Endothelial cell of umbilical vein (primary cell): ENCODE measurements around the gene GAS7. TPM values are rescaled to one million over a fixed set of nuclear protein-coding genes. Genes with fewer than 3 reads are reported as not detected.

Source experiments
- BruUV-seq: library from RNA; stranded (reverse); fragments of 400-500 nt; replicated peaks from 2 replicates; lab custom pipeline; 2021; lab: Mats Ljungman, UMichigan
- CTCF ChIA-PET: fragments of 300-600, 350-600 bp; sonication (Branson Sonifier 250); formaldehyde crosslinking; loops from one replicate; lab custom pipeline; 2021; ENCODE audit warnings: antibody characterized with exemption, inconsistent platforms; lab: Charles Lee
- POLR2A ChIA-PET: fragments of 300-600, 350-600 bp; sonication (Branson Sonifier 250); formaldehyde crosslinking; loops from one replicate; lab custom pipeline; 2021; ENCODE audit warnings: antibody characterized with exemption, inconsistent platforms; lab: Charles Lee
- DNase-seq: peaks from one replicate; pipeline ENCODE4 v3.0.0-alpha.2; 2011; ENCODE audit warnings: low read depth, low spot score
- FAIRE-seq: peaks from 2 replicates; lab custom pipeline; 2011; peaks lifted over from hg19 to GRCh38; lab: Jason Lieb, UNC
- H2AFZ ChIP-seq: 2 replicates; pipeline ENCODE4 v1.6.0; 2012; ENCODE audit warnings: low read depth, low read length, control low read depth, inconsistent platforms
- H3K27ac ChIP-seq: 2 replicates; pipeline ENCODE4 v1.5.1; 2011; ENCODE audit warnings: low read depth, mild to moderate bottlenecking, control low read depth, low read length, moderate library complexity; ENCODE audit not compliant: insufficient read depth
- H3K27me3 ChIP-seq, 2 experiments: 2 replicates each; pipeline versions ENCODE4 v1.6.0 to v1.6.1; 2011; ENCODE audit warnings: low read length in 2 of 2, mixed read lengths in 1 of 2; ENCODE audit not compliant: control insufficient read depth in 2 of 2, insufficient read depth in 2 of 2
- H3K36me3 ChIP-seq, 2 experiments: 2 replicates in 1 of 2; 3 replicates in 1 of 2; pipeline ENCODE4 v1.5.1; 2011; ENCODE audit warnings: low read length in 2 of 2, mild to moderate bottlenecking in 1 of 2, moderate library complexity in 1 of 2; ENCODE audit not compliant: control insufficient read depth in 2 of 2, insufficient read depth in 2 of 2; ENCODE audit errors: extremely low read depth in 1 of 2
- H3K4me1 ChIP-seq: 3 replicates; pipeline ENCODE4 v1.5.1; 2011; ENCODE audit warnings: mild to moderate bottlenecking, low read length; ENCODE audit not compliant: control insufficient read depth, insufficient read depth; ENCODE audit errors: extremely low read depth
- H3K4me2 ChIP-seq: 2 replicates; pipeline ENCODE4 v1.6.1; 2011; ENCODE audit warnings: low read length, control low read depth, mixed read lengths; ENCODE audit not compliant: insufficient read depth
- H3K4me3 ChIP-seq, 3 experiments: fragments of 200-600 bp in 1 of 3; sonication (generic), shearing (Covaris generic) in 1 of 3; replicated peaks in 1 of 3; 2 replicates each; pipeline ENCODE4 v1.5.1; 2011 to 2016; ENCODE audit warnings: control low read depth in 3 of 3, low read length in 3 of 3, mild to moderate bottlenecking in 2 of 3, inconsistent platforms in 1 of 3, low read depth in 1 of 3, moderate library complexity in 1 of 3; ENCODE audit not compliant: insufficient read depth in 1 of 3
- H3K79me2 ChIP-seq: 2 replicates; pipeline ENCODE4 v1.6.0; 2012; ENCODE audit warnings: low read length, inconsistent platforms; ENCODE audit not compliant: control insufficient read depth, insufficient read depth
- H3K9ac ChIP-seq: replicated peaks from 2 replicates; pipeline ENCODE3; 2011; ENCODE audit warnings: low read length, control low read depth; ENCODE audit not compliant: insufficient read depth; ENCODE audit errors: extremely low read depth
- H3K9me1 ChIP-seq: replicated peaks from 3 replicates; pipeline ENCODE4 v1.6.0; 2011; ENCODE audit warnings: mild to moderate bottlenecking, low read length; ENCODE audit not compliant: control insufficient read depth, insufficient read depth; ENCODE audit errors: extremely low read depth
- H3K9me3 ChIP-seq: replicated peaks from 2 replicates; pipeline ENCODE4 v1.5.1; 2012; ENCODE audit warnings: low read length, inconsistent platforms; ENCODE audit not compliant: control insufficient read depth, insufficient read depth
- H4K20me1 ChIP-seq: replicated peaks from 2 replicates; pipeline ENCODE3; 2011; ENCODE audit warnings: mild to moderate bottlenecking, low read length; ENCODE audit not compliant: control insufficient read depth, insufficient read depth; ENCODE audit errors: extremely low read depth
- CTCF ChIP-seq, 2 donors: IDR thresholded peaks; 1 replicate in 1 of 2; 2 replicates in 1 of 2; pipeline ENCODE4 v1.5.1; 2011; ENCODE audit warnings: low read length in 2 of 2, mild to moderate bottlenecking in 2 of 2, moderate library complexity in 2 of 2, control low read depth in 1 of 2, inconsistent platforms in 1 of 2, low read depth in 1 of 2; ENCODE audit not compliant: insufficient read depth in 1 of 2; ENCODE audit errors: extremely low read depth in 1 of 2
- EZH2 ChIP-seq: IDR thresholded peaks from 2 replicates; pipeline ENCODE4 v1.6.1; 2012; ENCODE audit warnings: borderline replicate concordance, low read depth, mild to moderate bottlenecking, moderate library complexity, low read length, inconsistent platforms; ENCODE audit not compliant: severe bottlenecking
- FOS ChIP-seq: IDR thresholded peaks from 2 replicates; pipeline ENCODE4 v1.6.1; 2011; ENCODE audit warnings: mild to moderate bottlenecking, low read length, moderate library complexity, borderline replicate concordance; ENCODE audit not compliant: insufficient read depth
- GATA2 ChIP-seq: IDR thresholded peaks from 2 replicates; pipeline ENCODE4 v1.7.0; 2011; ENCODE audit warnings: low read depth, mild to moderate bottlenecking, moderate library complexity, mixed read lengths, low read length; ENCODE audit not compliant: insufficient read length, insufficient read depth
- JUN ChIP-seq: IDR thresholded peaks from 2 replicates; pipeline ENCODE4 v1.6.1; 2011; ENCODE audit warnings: borderline replicate concordance, low read depth; ENCODE audit not compliant: insufficient read length, insufficient read depth
- MYC ChIP-seq: IDR thresholded peaks from one replicate; pipeline ENCODE4 v1.6.1; 2011; ENCODE audit warnings: mild to moderate bottlenecking, low read depth, low read length
- POLR2A ChIP-seq: IDR thresholded peaks from 2 replicates; pipeline ENCODE4 v1.6.1; 2012; ENCODE audit warnings: low read depth, mild to moderate bottlenecking, control low read depth, low read length
- POLR2AphosphoS5 ChIP-seq: IDR thresholded peaks from 2 replicates; pipeline ENCODE4 v1.6.1; 2012; ENCODE audit warnings: low read depth, mild to moderate bottlenecking, control low read depth, low read length, moderate library complexity; ENCODE audit not compliant: insufficient read depth
- dilution Hi-C: fragments of 300-500 bp; cut with MboI; formaldehyde crosslinking; loops from one replicate; pipeline ENCODE4 v1.15.0; 2019; ENCODE audit warnings: low sequenced_read_pairs; ENCODE audit not compliant: extremely low pct_ligation_motif_present
- intact Hi-C: fragments of 100-400 bp; cut with micrococcal nuclease; formaldehyde crosslinking; loops from one replicate; pipeline ENCODE4 v1.10.0; 2022
- polyA plus RNA-seq, 4 experiments: library from polyadenylated mRNA; depleted of rRNA in 3 of 4; stranded (reverse) in 3 of 4; unstranded in 1 of 4; fragments of >200 nt; gene quantifications; 2 replicates each; pipeline versions ENCODE4 v1.2.1 to v1.2.3, GENCODE V29; 2011 to 2012; ENCODE audit warnings: missing spikeins in 1 of 4
- total RNA-seq: library from RNA; stranded (reverse); gene quantifications from 2 replicates; pipeline ENCODE4 v1.2.3, GENCODE V29; 2021
- TF ChIP-seq, protein P1 (sequence below): IDR thresholded peaks from 2 replicates; pipeline ENCODE4 v1.6.1; 2011; ENCODE audit not compliant: insufficient read depth, insufficient read length

Gene GAS7
- total and polyA plus RNA-seq, 2 donors (not counting 3 experiments of a cell fraction or from before 2014, with no cell fraction given): not detected

DNA sequence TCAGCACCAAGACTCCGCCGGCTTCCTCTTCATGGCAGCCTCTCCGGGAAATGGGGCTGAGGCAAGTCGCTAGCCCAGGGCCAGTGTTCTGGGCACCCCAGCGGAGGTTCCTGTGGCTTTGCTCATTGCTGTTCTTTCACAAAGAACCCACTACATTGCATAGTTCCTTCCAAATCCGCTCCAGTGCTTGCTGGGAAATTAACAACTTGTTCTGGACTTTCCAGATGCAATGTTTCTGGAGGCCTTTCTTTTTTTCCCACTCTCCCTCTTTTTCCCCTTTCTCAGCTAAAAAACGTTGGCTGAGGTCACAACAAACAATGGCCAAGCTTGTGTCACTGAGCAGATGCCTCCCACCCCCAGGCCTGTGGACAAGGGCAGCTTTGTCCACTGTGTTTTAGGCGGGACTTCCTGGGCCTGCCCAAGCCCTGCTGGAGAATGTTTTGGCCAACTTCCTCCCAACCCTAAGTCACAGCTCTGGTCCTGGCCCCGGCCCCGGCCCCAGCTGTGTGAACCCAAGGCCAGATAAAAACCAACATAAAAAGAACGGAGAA, 161.8 kb downstream of the GAS7 start:
- H4K20me1 ChIP-seq: no peaks in the 10 kb centered on the region
- no peak overlapping the region for H3K4me2 ChIP-seq
- H3K36me3 ChIP-seq: no peaks in the 10 kb centered on the region
- intact Hi-C loops: no loop called here
- DNase-seq: no peak
- no TSS peak for BruUV-seq
- H3K9ac ChIP-seq: no peak overlapping the region
- dilution Hi-C loops: no loop called here
- H3K9me3 ChIP-seq: peaks cover 6% of the 10 kb centered on the region
- H3K27ac ChIP-seq: no peak overlapping the region
- FAIRE-seq: no peak
- H3K4me1 ChIP-seq: no peaks in the 10 kb centered on the region
- CTCF ChIA-PET: no interaction called here
- no peak overlapping the region for H3K4me3 ChIP-seq
- H3K27me3 ChIP-seq: no peaks in the 10 kb centered on the region
- H3K9me1 ChIP-seq: no peaks in the 10 kb centered on the region
- no peak overlapping the region for H2AFZ ChIP-seq
- no peaks in the 10 kb centered on the region for H3K79me2 ChIP-seq
- POLR2A ChIA-PET: no interaction called here
- TF ChIP-seq FOS: no peak
- no peak for TF ChIP-seq JUN
- no peak for TF ChIP-seq GATA2
- TF ChIP-seq POLR2AphosphoS5: no peak
- TF ChIP-seq, protein P1, sequence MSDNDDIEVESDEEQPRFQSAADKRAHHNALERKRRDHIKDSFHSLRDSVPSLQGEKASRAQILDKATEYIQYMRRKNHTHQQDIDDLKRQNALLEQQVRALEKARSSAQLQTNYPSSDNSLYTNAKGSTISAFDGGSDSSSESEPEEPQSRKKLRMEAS: no peak
- no peak for TF ChIP-seq MYC
- TF ChIP-seq CTCF (IDR thresholded peaks at IDR 0.05; ENCODE audit: extremely low read depth in 1 of 2, insufficient read depth in 1 of 2, low read depth in 1 of 2, low read length in 2 of 2): no peak
- no peak for TF ChIP-seq POLR2A
- no peak for TF ChIP-seq EZH2
